Gastroesophageal sphincter (tissue), 4 donors: ENCODE results near the gene NGEF. TPM values are rescaled to one million over a fixed set of nuclear protein-coding genes. Genes with fewer than 3 reads are reported as not detected.

ENCODE experiments used
- ATAC-seq: fragments of 150-250 bp; one replicate; pipeline ENCODE4 v1.9.1; 2016; ENCODE audit warnings: mild to moderate bottlenecking, moderate library complexity
- H3K27ac ChIP-seq, 4 donors: fragments of 200-600 bp; sonication (generic) in 3 of 4; 1 replicate in 3 of 4; 2 replicates in 1 of 4; pipeline ENCODE4 v1.5.1; 2016 to 2019
- H3K27me3 ChIP-seq: fragments of 200-600 bp; sonication (generic); one replicate; pipeline ENCODE4 v1.5.1; 2019
- H3K36me3 ChIP-seq, 2 donors: fragments of 200-600 bp; sonication (generic); one replicate each; pipeline ENCODE4 v1.5.1; 2019; ENCODE audit warnings: control low read depth in 1 of 2
- H3K4me1 ChIP-seq, 3 donors: fragments of 200-600 bp; sonication (generic); 1 replicate in 2 of 3; 2 replicates in 1 of 3; pipeline ENCODE4 v1.5.1; 2016 to 2019; ENCODE audit warnings: control low read depth in 2 of 3
- H3K4me3 ChIP-seq, 2 donors: fragments of 200-600 bp; sonication (generic); one replicate each; pipeline ENCODE4 v1.5.1; 2019; ENCODE audit warnings: mild to moderate bottlenecking in 1 of 2, moderate library complexity in 1 of 2
- H3K9me3 ChIP-seq, 3 donors: fragments of 200-600 bp; sonication (generic); one replicate each; pipeline ENCODE4 v1.5.1; 2017 to 2019; ENCODE audit warnings: control low read depth in 2 of 3
- EP300 ChIP-seq: sonication (generic); formaldehyde crosslinking; IDR thresholded peaks from one replicate; pipeline ENCODE4 v1.6.1; 2017; ENCODE audit warnings: antibody characterized with exemption, mild to moderate bottlenecking
- POLR2A ChIP-seq, 2 donors: fragments of 450-650 bp; IDR thresholded peaks; one replicate each; pipeline ENCODE4 v1.6.1; 2017; ENCODE audit warnings: antibody characterized with exemption in 2 of 2, mild to moderate bottlenecking in 2 of 2, moderate library complexity in 1 of 2
- POLR2AphosphoS5 ChIP-seq: sonication (generic); formaldehyde crosslinking; IDR thresholded peaks from one replicate; pipeline ENCODE4 v1.6.1; 2017; ENCODE audit warnings: antibody characterized with exemption
- WGBS, 2 donors: methylation state at CpG; one replicate each; pipeline ENCODE4 v1.1.5; 2018; ENCODE audit warnings: low coverage in 1 of 2; 5-methylcytosine and 5-hydroxymethylcytosine counted together
- total RNA-seq, 4 donors: library from RNA; depleted of rRNA; stranded (reverse); fragments of >200 nt; gene quantifications; one replicate each; pipeline ENCODE4 v1.1.0, GENCODE V29; 2016
- TF ChIP-seq, protein P1 (sequence below), 4 experiments: fragments of 200-600 bp in 2 of 4; fragments of 450-650 bp in 2 of 4; sonication (generic) in 1 of 4; IDR thresholded peaks; one replicate each; pipeline ENCODE4 v1.5.1; 2017 to 2019; ENCODE audit warnings: antibody characterized with exemption in 4 of 4, mild to moderate bottlenecking in 2 of 4, moderate library complexity in 2 of 4

Gene NGEF
- total RNA-seq, 4 donors from 2014 or later, result 0.40 to 0.49 (median 0.46) TPM; not detected in 1

GRCh38 chr2:232886632-232887031 is 126.4 kb downstream of the NGEF start:
- no peaks in the 10 kb centered on the region for H3K4me1 ChIP-seq
- 60 to 69% methylated on average over 1 to 4 of the region's 7 CpGs for WGBS, 2 donors
- TF ChIP-seq POLR2AphosphoS5, result no peak
- TF ChIP-seq EP300, result no peak
- TF ChIP-seq POLR2A (IDR thresholded peaks at IDR 0.05), result no peak
- TF ChIP-seq, protein P1, sequence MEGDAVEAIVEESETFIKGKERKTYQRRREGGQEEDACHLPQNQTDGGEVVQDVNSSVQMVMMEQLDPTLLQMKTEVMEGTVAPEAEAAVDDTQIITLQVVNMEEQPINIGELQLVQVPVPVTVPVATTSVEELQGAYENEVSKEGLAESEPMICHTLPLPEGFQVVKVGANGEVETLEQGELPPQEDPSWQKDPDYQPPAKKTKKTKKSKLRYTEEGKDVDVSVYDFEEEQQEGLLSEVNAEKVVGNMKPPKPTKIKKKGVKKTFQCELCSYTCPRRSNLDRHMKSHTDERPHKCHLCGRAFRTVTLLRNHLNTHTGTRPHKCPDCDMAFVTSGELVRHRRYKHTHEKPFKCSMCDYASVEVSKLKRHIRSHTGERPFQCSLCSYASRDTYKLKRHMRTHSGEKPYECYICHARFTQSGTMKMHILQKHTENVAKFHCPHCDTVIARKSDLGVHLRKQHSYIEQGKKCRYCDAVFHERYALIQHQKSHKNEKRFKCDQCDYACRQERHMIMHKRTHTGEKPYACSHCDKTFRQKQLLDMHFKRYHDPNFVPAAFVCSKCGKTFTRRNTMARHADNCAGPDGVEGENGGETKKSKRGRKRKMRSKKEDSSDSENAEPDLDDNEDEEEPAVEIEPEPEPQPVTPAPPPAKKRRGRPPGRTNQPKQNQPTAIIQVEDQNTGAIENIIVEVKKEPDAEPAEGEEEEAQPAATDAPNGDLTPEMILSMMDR (IDR thresholded peaks at IDR 0.05), result no peak
- no peak overlapping the region for H3K4me3 ChIP-seq
- no peaks in the 10 kb centered on the region for H3K36me3 ChIP-seq
- ATAC-seq, result no peak
- no peak overlapping the region for H3K27ac ChIP-seq
- H3K27me3 ChIP-seq, result peaks cover 65% of the 10 kb centered on the region
- H3K9me3 ChIP-seq, result no peaks in the 10 kb centered on the region

DNA sequence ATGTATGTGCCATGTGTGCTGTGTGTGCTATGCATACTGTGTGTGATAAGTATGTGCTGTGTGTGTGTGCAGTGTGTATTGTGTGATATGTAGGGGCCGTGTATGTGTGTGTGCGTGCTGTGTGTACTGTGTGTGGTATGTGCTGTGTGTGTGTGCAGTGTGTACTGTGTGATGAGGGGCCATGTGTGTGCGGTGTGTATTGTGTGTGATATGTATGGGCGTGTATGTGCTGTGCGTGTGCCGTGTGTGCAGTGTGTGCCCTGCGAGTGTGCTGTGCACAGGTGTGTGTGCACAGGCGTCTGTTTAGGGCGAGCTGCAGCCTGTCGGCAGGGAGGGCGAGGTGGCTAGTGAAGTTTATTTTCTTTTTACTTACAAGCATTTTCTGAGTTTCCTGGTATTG is 126.9 kb downstream of the NGEF start:
- WGBS, 2 donors, result 79 to 83% methylated on average over 7 to 11 of the region's 11 CpGs
- no peak for ATAC-seq
- peaks cover 61% of the 10 kb centered on the region for H3K27me3 ChIP-seq
- H3K4me1 ChIP-seq, result no peaks in the 10 kb centered on the region
- no peaks in the 10 kb centered on the region for H3K9me3 ChIP-seq
- H3K36me3 ChIP-seq, result no peaks in the 10 kb centered on the region
- no peak overlapping the region for H3K4me3 ChIP-seq
- no peak overlapping the region for H3K27ac ChIP-seq
- TF ChIP-seq POLR2AphosphoS5, result no peak

- Histone ChIP-seq H3K36me3 (no peaks in the 10 kb centered on the region), H3K4me1 (no peaks in the 10 kb centered on the region), H3K27ac (no peak overlapping the region), H3K27me3 (peaks cover 53% of the 10 kb centered on the region), H3K9me3 (no peaks in the 10 kb centered on the region), H3K4me3 (no peak overlapping the region)
- 79 to 89% methylated on average over 5 to 7 of the region's 25 CpGs for WGBS, 2 donors
- ATAC-seq, result no peak
- TF ChIP-seq EP300, result no peak
- TF ChIP-seq, protein P1 (IDR thresholded peaks at IDR 0.05), result no peak
- no peak for TF ChIP-seq POLR2AphosphoS5
- no peak for TF ChIP-seq POLR2A (IDR thresholded peaks at IDR 0.05)
Observed at GRCh38 chr2:232885264-232885961, 127.6 kb downstream of the NGEF start.

- Histone ChIP-seq H3K9me3 (no peaks in the 10 kb centered on the region), H3K27ac (no peak overlapping the region), H3K4me3 (no peak overlapping the region), H3K27me3 (peaks cover 46% of the 10 kb centered on the region), H3K4me1 (no peaks in the 10 kb centered on the region), H3K36me3 (no peaks in the 10 kb centered on the region)
- TF ChIP-seq POLR2A (IDR thresholded peaks at IDR 0.05), result no peak
- TF ChIP-seq, protein P1 (IDR thresholded peaks at IDR 0.05), result no peak
- TF ChIP-seq EP300, result no peak
- TF ChIP-seq POLR2AphosphoS5, result no peak
- no peak for ATAC-seq
- 83% methylated on average over 7 of the region's 27 CpGs; no CpG with 5 or more reads in 1 of the 2 donors for WGBS, 2 donors
Observed at GRCh38 chr2:232884549-232885263, 128.3 kb downstream of the NGEF start.

DNA sequence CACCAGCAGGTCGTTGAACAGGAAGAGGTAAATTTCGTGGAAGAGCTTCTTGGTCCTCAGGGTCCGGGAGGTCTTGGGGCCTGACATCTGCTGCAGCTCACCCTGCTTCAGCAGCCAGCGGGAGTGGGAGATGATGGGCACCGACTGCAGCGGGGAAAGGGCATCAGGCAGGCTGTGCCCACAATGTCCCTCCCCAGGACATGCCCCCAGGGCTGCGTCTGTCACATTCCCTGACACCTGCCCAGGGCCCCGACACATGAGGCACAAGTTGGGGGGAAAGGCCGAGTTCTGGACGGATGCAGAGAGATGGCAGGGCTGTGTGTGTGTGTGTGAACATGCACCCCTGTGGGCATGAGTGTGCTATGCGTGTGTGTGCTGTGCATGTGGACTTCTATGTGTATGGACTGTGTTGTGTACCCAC is 129.0 kb downstream of the NGEF start:
- WGBS, 2 donors, result 77 to 92% methylated on average over 2 to 3 of the region's 11 CpGs
- TF ChIP-seq POLR2AphosphoS5, result no peak
- TF ChIP-seq, protein P1 (IDR thresholded peaks at IDR 0.05), result no peak
- TF ChIP-seq POLR2A (IDR thresholded peaks at IDR 0.05), result no peak
- TF ChIP-seq EP300, result no peak
- peaks cover 43% of the 10 kb centered on the region for H3K27me3 ChIP-seq

More for the DNA sequence above, 129.0 kb downstream of the NGEF start:
- H3K36me3 ChIP-seq, result no peaks in the 10 kb centered on the region
- no peaks in the 10 kb centered on the region for H3K4me1 ChIP-seq
- no peak overlapping the region for H3K4me3 ChIP-seq
- ATAC-seq, result no peak
- no peak overlapping the region for H3K27ac ChIP-seq
- H3K9me3 ChIP-seq, result no peaks in the 10 kb centered on the region
